Endothelial cell of umbilical vein (primary cell): ENCODE data around the gene NR2E1. TPM values are rescaled to one million over a fixed set of nuclear protein-coding genes. Genes with fewer than 3 reads are reported as not detected.

Source experiments
- BruUV-seq: library from RNA; stranded (reverse); fragments of 400-500 nt; replicated peaks from 2 replicates; lab custom pipeline; 2021; lab: Mats Ljungman, UMichigan
- CTCF ChIA-PET: fragments of 300-600, 350-600 bp; sonication (Branson Sonifier 250); formaldehyde crosslinking; loops from one replicate; lab custom pipeline; 2021; ENCODE audit warnings: antibody characterized with exemption, inconsistent platforms; lab: Charles Lee
- POLR2A ChIA-PET: fragments of 300-600, 350-600 bp; sonication (Branson Sonifier 250); formaldehyde crosslinking; loops from one replicate; lab custom pipeline; 2021; ENCODE audit warnings: antibody characterized with exemption, inconsistent platforms; lab: Charles Lee
- DNase-seq: peaks from one replicate; pipeline ENCODE4 v3.0.0-alpha.2; 2011; ENCODE audit warnings: low read depth, low spot score
- FAIRE-seq: peaks from 2 replicates; lab custom pipeline; 2011; peaks lifted over from hg19 to GRCh38; lab: Jason Lieb, UNC
- H2AFZ ChIP-seq: 2 replicates; pipeline ENCODE4 v1.6.0; 2012; ENCODE audit warnings: low read depth, low read length, control low read depth, inconsistent platforms
- H3K27ac ChIP-seq: 2 replicates; pipeline ENCODE4 v1.5.1; 2011; ENCODE audit warnings: low read depth, mild to moderate bottlenecking, control low read depth, low read length, moderate library complexity; ENCODE audit not compliant: insufficient read depth
- H3K27me3 ChIP-seq, 2 experiments: 2 replicates each; pipeline versions ENCODE4 v1.6.0 to v1.6.1; 2011; ENCODE audit warnings: low read length in 2 of 2, mixed read lengths in 1 of 2; ENCODE audit not compliant: control insufficient read depth in 2 of 2, insufficient read depth in 2 of 2
- H3K36me3 ChIP-seq, 2 experiments: 2 replicates in 1 of 2; 3 replicates in 1 of 2; pipeline ENCODE4 v1.5.1; 2011; ENCODE audit warnings: low read length in 2 of 2, mild to moderate bottlenecking in 1 of 2, moderate library complexity in 1 of 2; ENCODE audit not compliant: control insufficient read depth in 2 of 2, insufficient read depth in 2 of 2; ENCODE audit errors: extremely low read depth in 1 of 2
- H3K4me1 ChIP-seq: 3 replicates; pipeline ENCODE4 v1.5.1; 2011; ENCODE audit warnings: mild to moderate bottlenecking, low read length; ENCODE audit not compliant: control insufficient read depth, insufficient read depth; ENCODE audit errors: extremely low read depth
- H3K4me2 ChIP-seq: 2 replicates; pipeline ENCODE4 v1.6.1; 2011; ENCODE audit warnings: low read length, control low read depth, mixed read lengths; ENCODE audit not compliant: insufficient read depth
- H3K4me3 ChIP-seq, 3 experiments: fragments of 200-600 bp in 1 of 3; sonication (generic), shearing (Covaris generic) in 1 of 3; replicated peaks in 1 of 3; 2 replicates each; pipeline ENCODE4 v1.5.1; 2011 to 2016; ENCODE audit warnings: control low read depth in 3 of 3, low read length in 3 of 3, mild to moderate bottlenecking in 2 of 3, inconsistent platforms in 1 of 3, low read depth in 1 of 3, moderate library complexity in 1 of 3; ENCODE audit not compliant: insufficient read depth in 1 of 3
- H3K79me2 ChIP-seq: 2 replicates; pipeline ENCODE4 v1.6.0; 2012; ENCODE audit warnings: low read length, inconsistent platforms; ENCODE audit not compliant: control insufficient read depth, insufficient read depth
- H3K9ac ChIP-seq: replicated peaks from 2 replicates; pipeline ENCODE3; 2011; ENCODE audit warnings: low read length, control low read depth; ENCODE audit not compliant: insufficient read depth; ENCODE audit errors: extremely low read depth
- H3K9me1 ChIP-seq: replicated peaks from 3 replicates; pipeline ENCODE4 v1.6.0; 2011; ENCODE audit warnings: mild to moderate bottlenecking, low read length; ENCODE audit not compliant: control insufficient read depth, insufficient read depth; ENCODE audit errors: extremely low read depth
- H3K9me3 ChIP-seq: replicated peaks from 2 replicates; pipeline ENCODE4 v1.5.1; 2012; ENCODE audit warnings: low read length, inconsistent platforms; ENCODE audit not compliant: control insufficient read depth, insufficient read depth
- H4K20me1 ChIP-seq: replicated peaks from 2 replicates; pipeline ENCODE3; 2011; ENCODE audit warnings: mild to moderate bottlenecking, low read length; ENCODE audit not compliant: control insufficient read depth, insufficient read depth; ENCODE audit errors: extremely low read depth
- CTCF ChIP-seq, 2 donors: IDR thresholded peaks; 1 replicate in 1 of 2; 2 replicates in 1 of 2; pipeline ENCODE4 v1.5.1; 2011; ENCODE audit warnings: low read length in 2 of 2, mild to moderate bottlenecking in 2 of 2, moderate library complexity in 2 of 2, control low read depth in 1 of 2, inconsistent platforms in 1 of 2, low read depth in 1 of 2; ENCODE audit not compliant: insufficient read depth in 1 of 2; ENCODE audit errors: extremely low read depth in 1 of 2
- EZH2 ChIP-seq: IDR thresholded peaks from 2 replicates; pipeline ENCODE4 v1.6.1; 2012; ENCODE audit warnings: borderline replicate concordance, low read depth, mild to moderate bottlenecking, moderate library complexity, low read length, inconsistent platforms; ENCODE audit not compliant: severe bottlenecking
- FOS ChIP-seq: IDR thresholded peaks from 2 replicates; pipeline ENCODE4 v1.6.1; 2011; ENCODE audit warnings: mild to moderate bottlenecking, low read length, moderate library complexity, borderline replicate concordance; ENCODE audit not compliant: insufficient read depth
- GATA2 ChIP-seq: IDR thresholded peaks from 2 replicates; pipeline ENCODE4 v1.7.0; 2011; ENCODE audit warnings: low read depth, mild to moderate bottlenecking, moderate library complexity, mixed read lengths, low read length; ENCODE audit not compliant: insufficient read length, insufficient read depth
- JUN ChIP-seq: IDR thresholded peaks from 2 replicates; pipeline ENCODE4 v1.6.1; 2011; ENCODE audit warnings: borderline replicate concordance, low read depth; ENCODE audit not compliant: insufficient read length, insufficient read depth
- MAX ChIP-seq: IDR thresholded peaks from 2 replicates; pipeline ENCODE4 v1.6.1; 2011; ENCODE audit not compliant: insufficient read depth, insufficient read length
- MYC ChIP-seq: IDR thresholded peaks from one replicate; pipeline ENCODE4 v1.6.1; 2011; ENCODE audit warnings: mild to moderate bottlenecking, low read depth, low read length
- POLR2A ChIP-seq: IDR thresholded peaks from 2 replicates; pipeline ENCODE4 v1.6.1; 2012; ENCODE audit warnings: low read depth, mild to moderate bottlenecking, control low read depth, low read length
- POLR2AphosphoS5 ChIP-seq: IDR thresholded peaks from 2 replicates; pipeline ENCODE4 v1.6.1; 2012; ENCODE audit warnings: low read depth, mild to moderate bottlenecking, control low read depth, low read length, moderate library complexity; ENCODE audit not compliant: insufficient read depth
- dilution Hi-C: fragments of 300-500 bp; cut with MboI; formaldehyde crosslinking; loops from one replicate; pipeline ENCODE4 v1.15.0; 2019; ENCODE audit warnings: low sequenced_read_pairs; ENCODE audit not compliant: extremely low pct_ligation_motif_present
- intact Hi-C: fragments of 100-400 bp; cut with micrococcal nuclease; formaldehyde crosslinking; loops from one replicate; pipeline ENCODE4 v1.10.0; 2022
- polyA plus RNA-seq, 4 experiments: library from polyadenylated mRNA; depleted of rRNA in 3 of 4; stranded (reverse) in 3 of 4; unstranded in 1 of 4; fragments of >200 nt; gene quantifications; 2 replicates each; pipeline versions ENCODE4 v1.2.1 to v1.2.3, GENCODE V29; 2011 to 2012; ENCODE audit warnings: missing spikeins in 1 of 4
- total RNA-seq: library from RNA; stranded (reverse); gene quantifications from 2 replicates; pipeline ENCODE4 v1.2.3, GENCODE V29; 2021

Gene NR2E1
- total and polyA plus RNA-seq, 2 donors (not counting 3 experiments of a cell fraction or from before 2014, with no cell fraction given) = not detected

GRCh38 chr6:108171918-108172516 is 6.2 kb downstream of the NR2E1 start:
- H3K4me2 ChIP-seq = no peak overlapping the region
- DNase-seq = no peak
- no peak overlapping the region for H3K9ac ChIP-seq
- H3K4me1 ChIP-seq = peaks cover 5% of the 10 kb centered on the region
- no peak overlapping the region for H3K4me3 ChIP-seq
- peaks cover 90 to 100% of the 10 kb centered on the region in 2 experiments for H3K27me3 ChIP-seq
- H4K20me1 ChIP-seq = no peaks in the 10 kb centered on the region
- BruUV-seq = no TSS peak
- no peak overlapping the region for H2AFZ ChIP-seq
- H3K79me2 ChIP-seq = no peaks in the 10 kb centered on the region
- H3K9me3 ChIP-seq = no peaks in the 10 kb centered on the region
- dilution Hi-C loops = no loop called here
- ChIA-PET CTCF (interaction anchor here (1.8 kb wide), 1 partner anchor 320 kb away, joined by 5 read pairs; no protein-coding TSS in a partner anchor), POLR2A (no interaction called here)
- H3K36me3 ChIP-seq = no peaks in the 10 kb centered on the region
- FAIRE-seq = no peak
- intact Hi-C loops = loop anchor here (10.0 kb wide), 1 partner anchor 353 kb away; no protein-coding TSS in a partner anchor
- H3K27ac ChIP-seq = no peak overlapping the region
- no peaks in the 10 kb centered on the region for H3K9me1 ChIP-seq
- TF ChIP-seq MAX (no peak), JUN (no peak), POLR2A (no peak), EZH2 (no peak), POLR2AphosphoS5 (no peak), CTCF (IDR thresholded peaks at IDR 0.05; ENCODE audit: extremely low read depth in 1 of 2, insufficient read depth in 1 of 2, low read depth in 1 of 2, low read length in 2 of 2) (no peak), GATA2 (no peak), MYC (no peak), FOS (no peak)
